T-helper 2 cell (primary cell): ENCODE results near the gene C1GALT1C1L.
"Not testable (repeated sequence)": the region's sequence is repeated elsewhere in the genome, so short reads cannot be mapped to it uniquely, and the experiment has no call there.

Experiments
- DNase-seq, 5 experiments: peaks; one replicate each; pipeline versions ENCODE4 v3.0.0 to v3.0.0-alpha.2; 2012 to 2022
- total RNA-seq, 2 donors: gene quantifications; one replicate each; lab custom pipeline; 2026; lab: John Stamatoyannopoulos, UW

The C1GALT1C1L gene
- 0 reads per million in 2 donors for total RNA-seq

DNA sequence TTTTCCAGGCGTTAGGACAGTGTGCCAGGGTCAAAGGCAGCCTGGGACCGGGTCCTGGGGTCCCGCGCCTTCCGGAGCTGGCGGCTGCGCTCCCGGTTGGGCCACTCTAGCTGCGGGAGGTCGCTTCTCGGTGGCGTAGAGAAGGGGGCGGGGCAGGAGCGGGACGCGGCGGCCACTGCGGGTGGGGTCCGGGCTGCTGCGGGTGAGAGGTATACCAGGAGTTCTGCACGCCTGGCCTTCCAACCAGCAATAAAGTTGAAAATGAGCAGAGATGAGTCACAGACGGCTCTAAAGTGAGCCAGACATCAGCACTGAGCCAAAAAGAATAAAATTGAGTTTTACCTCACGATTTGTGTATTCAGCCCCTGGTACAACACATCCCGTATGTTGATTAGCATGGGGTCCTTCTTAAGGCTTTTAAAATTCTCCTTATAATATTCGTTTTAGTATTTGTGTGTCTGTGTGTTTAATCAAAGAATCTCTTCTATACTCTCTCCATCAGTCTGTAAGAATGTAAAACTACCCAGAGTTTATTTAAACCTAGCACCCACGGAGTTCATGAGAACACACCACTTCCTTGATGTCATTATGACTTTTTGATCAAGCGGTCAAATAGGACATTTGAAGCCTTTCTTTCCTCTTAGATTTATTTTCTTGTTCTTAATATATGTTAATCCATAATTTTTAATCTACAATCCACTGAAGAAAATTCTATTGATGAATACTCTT is at the start of gene C1GALT1C1L:
Gene C1GALT1C1L, minus strand, starts transcription at position 108 of the 729 bp plus-strand sequence. Its CDS starts 107 bp downstream, at position 1.
- DNase-seq: peak in 2 of 5 experiments; percentile 3 to 66

DNA sequence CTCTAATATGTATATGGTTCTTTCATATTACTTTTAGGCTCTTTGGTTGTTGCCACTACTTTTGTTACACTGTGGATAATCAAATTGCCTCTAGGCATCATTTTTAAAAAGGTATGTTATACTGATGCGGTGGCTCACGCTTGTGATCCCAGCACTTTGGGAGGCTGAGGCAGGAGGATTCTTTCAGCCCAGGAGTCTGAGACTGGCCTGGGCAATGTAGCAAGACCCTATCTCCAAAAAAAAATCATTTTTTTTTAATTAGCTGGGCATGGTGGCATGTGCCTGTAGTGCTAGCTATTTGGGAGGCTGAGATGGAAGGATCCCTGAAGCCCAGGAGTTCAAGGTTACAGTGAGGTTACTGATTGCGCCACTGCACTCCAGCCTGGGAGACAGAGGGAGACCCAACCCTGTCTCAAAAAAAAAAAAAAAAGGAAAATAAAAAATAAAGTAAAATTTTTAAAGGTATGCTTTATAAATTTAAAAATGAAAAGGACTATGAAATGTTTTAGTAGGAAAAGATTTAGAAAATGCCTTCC is 49.5 kb upstream of the C1GALT1C1L start:
- no peak for DNase-seq

DNA sequence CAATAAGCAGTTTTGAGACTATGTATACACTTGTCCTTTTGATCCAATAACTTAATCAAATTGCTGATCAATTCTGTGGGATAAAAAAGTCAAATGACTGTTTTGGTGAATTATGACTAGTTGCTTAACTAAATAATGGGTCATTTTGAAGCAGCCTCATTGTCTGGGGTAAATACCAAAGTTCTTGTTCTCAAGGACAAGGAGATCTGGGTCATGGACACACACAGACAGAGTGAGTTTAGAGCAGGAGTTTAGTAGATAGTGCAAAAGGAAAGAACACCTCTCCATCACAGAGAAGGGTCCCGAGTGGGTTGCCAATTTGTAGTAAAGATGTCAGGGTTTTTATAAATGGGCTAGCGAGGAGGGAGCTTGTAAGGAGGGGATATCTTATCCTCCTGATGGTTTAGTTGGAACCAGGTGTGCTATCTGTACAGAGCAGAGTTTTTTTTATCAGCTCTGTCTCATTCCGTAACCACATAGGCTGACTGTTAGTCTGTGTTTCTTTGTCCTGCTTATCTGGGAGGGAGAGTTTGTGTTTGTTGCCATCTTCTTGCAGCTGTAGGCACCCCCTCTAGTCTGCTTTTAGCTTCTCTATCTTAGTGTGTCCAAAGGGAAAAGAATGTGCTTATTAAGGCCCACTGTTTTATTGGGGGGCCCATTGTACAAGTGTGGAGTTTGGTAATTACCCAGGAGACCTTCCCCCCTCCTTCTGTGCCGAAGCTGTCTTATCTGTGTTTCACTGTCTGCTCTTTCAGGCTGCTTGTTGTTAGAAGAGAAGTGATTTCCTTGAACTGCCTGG is 48.7 kb upstream of the C1GALT1C1L start:
- peak in 1 of 5 experiments; percentile 26 for DNase-seq

DNA sequence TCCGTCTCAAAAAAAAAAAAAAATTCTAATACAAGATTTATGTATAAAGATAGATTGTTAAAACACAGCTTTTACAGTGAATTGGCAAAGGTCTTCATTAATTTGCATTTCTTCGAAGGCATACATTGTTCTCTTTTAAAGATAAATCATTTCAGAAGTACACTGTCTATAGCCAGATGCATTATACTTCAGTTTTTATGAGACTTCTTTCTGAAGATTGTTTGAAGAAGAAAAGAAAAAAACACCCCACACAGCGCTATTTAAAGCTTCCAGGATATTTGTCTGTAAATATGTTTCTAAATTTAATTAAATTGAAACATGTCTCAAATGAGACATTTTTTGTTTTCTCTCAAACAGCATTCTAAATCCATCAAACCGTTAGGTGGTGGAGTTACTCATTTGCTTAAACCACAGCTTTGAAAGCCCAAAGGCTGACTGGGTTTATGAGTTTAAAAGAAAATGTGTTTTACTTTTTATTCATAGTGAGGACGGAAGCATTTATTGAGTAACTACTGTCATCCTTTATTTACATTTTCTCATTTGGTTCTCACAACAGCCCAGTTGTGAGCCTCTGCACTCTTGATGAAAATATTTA is 42.4 kb upstream of the C1GALT1C1L start:
- peak in 1 of 5 experiments; percentile 67 for DNase-seq

DNA sequence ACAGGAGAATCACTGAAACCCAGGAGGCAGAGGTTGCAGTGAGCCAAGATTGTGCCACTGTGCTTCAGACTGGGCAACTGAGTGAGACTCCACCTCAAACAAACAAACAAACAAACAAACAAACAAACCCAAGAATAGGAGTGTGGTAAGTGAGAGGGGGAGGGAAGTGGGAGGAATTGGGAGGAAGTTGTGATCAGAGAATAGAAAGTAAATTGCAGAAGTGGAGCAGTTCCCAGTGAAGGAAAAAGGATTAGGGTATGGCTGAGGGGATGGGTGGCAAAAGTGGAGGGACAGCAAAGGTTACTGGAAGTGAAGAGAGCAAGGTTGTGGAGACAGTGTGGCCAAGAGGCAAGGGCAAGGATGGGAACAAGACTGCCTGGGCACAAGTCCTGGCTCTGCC is 41.1 kb upstream of the C1GALT1C1L start:
- no peak for DNase-seq

DNA sequence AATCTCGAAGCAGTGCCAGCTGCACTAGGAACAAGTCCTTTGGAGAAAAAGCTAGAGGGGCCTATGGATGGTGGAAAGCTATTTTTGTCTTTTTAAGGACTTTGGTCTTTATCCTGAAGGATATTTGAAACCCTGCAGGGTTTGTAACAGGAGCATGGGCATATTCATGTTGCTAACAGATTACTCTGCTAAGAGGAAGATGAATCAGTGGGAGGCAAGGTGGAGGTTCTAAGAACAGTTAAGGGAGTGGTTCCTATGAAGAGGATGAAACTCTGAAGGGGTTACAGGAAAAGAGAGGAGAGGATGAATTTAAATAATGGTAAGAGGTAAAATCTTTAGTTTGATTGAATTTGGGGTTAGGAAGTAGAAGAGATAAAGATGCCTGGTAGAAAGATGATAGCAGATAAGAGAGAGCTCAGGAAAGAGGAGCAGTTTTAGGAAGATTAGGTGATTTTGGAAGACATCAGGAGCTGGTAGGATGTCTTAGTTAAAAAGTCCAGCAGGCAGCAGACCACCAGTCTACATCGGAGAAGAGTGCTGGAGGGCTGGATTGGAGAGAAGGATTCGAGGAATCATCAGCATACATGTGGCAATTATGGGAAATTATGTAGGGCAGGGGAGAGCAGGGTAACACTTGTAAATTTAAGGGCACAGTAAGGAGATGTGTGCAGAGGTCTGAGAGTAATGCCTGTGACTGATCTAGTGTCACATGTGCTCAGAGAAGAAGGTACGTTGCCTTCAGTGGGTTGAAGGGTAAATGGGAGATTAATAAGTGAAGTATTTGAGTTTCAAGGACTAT is 39.3 kb upstream of the C1GALT1C1L start:
- DNase-seq: no peak

DNA sequence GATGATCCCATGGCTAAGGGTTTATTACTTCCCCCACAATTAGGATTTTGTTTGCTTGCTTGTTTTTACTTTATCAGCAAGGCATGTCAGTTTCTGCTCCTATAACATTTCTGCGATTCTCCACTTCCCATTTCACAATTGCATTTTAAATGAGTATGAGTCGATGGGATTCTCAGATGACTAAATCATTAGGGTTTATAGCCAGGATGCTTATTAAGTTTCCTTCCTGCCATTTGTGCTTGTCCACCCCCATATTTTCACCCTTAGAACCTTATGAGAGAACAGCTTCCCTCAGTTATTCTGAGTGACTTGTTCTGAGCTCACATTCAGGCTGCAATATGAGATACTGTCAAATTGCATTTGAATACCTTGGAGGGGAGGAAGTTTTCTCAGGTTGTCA is 37.9 kb upstream of the C1GALT1C1L start:
- no peak for DNase-seq

DNA sequence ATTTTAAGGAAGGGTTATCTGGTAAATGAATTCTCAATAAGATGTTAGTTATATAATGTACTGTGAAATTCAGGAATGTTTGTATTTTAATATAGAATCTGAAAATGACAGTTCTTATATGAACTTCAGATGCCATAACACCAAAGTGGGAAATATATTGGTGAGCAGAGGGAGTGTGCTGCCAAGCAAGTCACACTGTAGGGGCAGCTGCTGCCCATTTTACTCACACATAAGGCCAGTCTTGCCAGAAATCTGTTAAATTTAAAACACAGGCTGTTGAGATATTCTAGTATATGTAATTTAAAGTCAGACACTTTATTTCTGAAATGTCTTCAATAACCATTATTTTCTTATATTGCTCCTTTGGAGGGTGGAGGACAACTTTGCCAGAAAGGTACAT is 34.6 kb upstream of the C1GALT1C1L start:
- DNase-seq: no peak

DNA sequence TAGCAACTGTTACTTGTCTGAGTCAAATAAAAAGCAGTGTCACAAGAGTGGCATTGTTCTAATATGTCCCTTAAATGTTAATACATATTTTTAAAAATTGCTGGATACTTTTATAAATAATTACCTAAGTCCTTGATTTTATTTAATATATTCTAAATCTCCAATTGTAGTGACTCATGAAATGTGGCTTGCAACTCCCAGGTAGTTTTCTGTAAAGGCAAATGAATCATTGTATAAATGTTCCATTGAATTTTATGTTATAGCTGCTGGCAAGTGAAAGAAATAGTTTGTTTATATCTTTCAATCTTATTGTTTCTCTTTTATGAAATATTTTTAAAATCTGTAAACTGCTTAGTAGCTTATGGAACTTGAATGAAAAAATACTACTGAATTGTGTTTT is 32.7 kb upstream of the C1GALT1C1L start:
- DNase-seq: no peak

DNA sequence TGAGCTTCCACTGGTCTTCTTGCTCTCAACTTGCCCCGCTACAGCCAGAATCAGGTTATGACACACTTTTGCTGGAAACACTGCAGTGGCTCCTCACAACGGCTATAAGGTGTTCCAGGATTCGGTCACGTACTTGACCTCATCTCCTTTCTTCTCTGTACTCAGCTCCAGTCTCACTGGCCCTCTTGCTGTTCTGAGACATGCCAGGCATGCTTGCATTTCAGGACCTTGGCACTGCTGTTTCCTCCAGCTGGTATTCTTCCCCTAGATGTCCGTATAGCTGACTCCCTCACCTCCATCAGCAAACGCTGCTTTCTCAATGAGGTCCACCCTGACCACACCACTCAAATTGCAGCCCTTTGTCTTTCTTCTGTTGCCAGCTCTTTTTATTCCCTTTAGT is 31.9 kb upstream of the C1GALT1C1L start:
- DNase-seq: no peak

DNA sequence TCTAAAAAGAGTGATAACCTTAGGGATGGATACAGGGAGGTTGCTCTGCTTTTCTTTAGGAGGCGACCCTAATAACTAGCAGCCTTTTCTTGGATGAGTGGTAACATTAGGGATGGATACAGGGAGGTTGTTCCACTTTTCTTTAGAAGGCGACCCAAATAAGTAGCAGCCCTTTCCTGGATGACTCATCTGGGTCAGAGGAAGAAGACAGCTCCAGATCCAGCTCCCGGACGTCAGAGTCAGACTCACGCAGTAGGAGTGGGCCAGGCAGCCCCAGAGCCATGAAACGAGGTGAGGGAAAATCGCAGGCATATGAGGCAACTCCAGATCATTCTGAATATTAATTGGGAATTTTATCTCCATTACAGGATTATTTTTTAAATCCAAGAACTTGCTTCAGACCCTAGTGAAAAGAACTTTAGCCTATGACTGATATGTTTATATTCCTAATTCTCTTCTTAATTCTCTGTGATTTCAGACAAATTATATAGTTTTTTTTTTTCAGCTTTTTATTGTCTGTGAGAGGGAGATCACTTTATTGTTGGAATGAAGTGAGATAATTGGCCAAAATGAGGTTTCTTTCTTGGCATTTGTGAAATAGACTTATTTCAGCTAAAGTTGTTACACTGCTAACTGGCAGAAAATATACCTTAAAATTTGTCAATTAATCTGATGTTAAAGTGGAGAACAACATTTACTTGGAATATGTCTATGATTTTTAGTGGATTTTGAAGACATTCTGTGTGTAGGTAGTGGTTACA is 31.2 kb upstream of the C1GALT1C1L start:
- DNase-seq: no peak

DNA sequence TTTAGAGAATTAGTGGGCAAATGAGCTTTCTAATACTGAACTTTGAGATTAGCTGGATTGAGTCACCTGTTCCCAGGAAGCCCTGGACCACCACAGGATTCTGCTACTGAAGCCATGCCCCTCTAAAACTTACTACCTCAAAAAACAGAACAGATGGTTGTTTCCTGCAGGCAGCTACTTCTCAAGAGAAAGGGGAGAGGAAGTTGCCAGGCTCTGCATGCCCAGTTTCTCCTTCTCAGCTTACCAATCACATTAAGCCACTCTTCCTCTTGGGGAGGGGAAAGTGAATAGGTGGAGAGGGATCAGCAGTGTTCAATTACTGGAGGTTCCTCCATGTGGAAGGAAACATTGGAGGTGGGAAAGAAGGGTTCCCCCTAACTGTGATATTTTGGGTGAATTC is 24.9 kb upstream of the C1GALT1C1L start:
- no peak for DNase-seq

DNA sequence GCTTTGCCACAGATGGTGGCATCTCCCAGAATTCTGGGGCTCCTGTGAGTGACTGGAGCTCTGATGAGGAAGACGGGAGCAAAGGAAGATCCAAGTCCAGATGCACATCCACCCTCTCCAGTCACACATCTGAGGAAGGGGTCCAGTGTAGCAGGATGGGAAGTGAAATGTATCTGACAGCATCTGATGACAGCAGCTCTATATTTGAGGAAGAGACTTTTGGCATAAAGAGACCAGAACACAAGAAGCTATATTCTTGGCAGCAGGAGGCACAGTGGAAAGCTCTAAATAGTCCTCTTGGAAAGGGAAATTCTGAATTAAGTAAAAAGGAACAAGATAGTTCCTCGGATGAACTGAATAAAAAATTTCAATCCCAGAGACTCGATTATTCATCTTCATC is 23.5 kb upstream of the C1GALT1C1L start:
- no peak for DNase-seq

DNA sequence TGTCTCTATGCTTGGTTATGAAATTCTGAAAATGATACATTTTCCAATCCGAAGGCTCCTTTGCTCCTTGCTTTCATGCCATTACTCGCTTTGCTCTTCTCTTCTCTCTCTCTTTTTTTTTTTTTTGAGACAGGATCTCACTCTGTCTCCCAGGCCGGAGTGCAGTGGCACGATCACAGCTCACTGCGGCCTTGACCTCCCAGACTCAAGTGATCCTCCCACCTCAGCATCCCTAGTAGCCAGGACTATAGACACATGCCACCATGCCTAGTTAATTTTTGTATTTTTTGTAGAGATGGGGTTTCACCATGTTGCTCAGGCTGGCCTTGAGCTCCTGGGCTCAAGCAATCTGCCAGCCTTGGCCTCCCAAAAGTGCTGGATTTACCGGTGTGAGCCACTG is 21.9 kb upstream of the C1GALT1C1L start:
- not testable (repeated sequence) for DNase-seq

DNA sequence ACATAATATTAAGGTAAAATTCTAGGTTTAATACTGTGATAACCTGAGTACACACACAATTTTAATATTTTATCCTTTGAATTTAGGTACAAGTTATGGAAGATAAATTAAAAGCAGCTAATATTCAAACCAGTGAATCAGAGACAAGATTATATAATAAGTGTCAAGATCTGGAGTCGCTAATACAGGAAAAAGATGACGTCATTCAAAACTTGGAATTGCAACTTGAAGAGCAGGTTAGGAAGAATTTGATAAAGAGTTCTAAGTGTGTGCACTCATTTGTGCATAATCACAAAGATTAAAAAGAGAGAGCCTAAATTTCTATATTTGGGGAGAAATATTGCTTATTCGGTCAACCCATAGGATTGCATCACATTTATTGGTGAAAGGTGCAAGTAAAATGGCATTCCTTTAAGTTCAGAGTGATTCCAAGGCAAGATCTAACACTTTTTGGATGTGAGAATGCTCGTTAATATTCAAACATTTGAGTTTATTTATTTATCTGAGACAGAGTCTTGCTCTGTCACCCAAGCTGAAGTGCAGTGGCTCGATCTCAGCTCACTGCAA is 16.3 kb upstream of the C1GALT1C1L start:
- DNase-seq: no peak

DNA sequence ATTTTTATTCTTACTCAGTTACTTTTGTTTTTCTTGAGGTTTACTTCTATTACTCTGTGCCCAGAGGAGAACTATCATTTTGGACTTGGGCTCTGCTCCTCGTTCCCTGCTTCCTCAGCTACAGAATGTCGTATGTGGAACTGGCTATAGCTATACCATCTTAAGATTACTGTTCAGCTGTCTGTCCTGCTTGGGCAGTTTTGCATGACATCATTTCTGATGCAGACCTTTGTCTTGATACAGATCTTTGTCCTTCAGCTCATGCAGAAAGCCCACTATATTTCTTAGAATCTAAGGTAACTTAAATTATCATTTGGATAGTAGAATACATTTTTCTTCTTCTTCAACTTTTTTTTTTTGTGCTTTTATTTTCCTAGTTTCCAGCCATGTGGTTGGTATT is 13.8 kb upstream of the C1GALT1C1L start:
- DNase-seq: no peak

DNA sequence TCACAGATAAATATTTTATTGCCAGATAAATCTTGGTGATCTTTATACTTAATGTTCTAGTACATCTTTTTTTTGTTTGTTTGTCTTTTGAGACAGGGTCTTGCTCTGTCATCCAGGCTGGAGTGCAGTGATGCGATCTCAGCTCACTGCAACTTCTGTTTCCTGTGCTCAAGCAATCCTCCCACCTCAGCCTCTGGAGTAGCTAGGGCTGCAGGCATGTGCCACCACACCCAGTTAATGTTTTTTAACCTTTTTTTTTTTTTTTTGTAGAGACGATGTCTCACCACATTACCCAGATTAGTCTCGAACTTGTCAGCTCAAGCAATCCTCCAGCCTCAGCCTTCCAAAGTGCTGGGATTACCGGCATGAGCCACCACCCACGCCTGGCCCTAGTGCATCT is 9.1 kb upstream of the C1GALT1C1L start:
- DNase-seq: no peak

DNA sequence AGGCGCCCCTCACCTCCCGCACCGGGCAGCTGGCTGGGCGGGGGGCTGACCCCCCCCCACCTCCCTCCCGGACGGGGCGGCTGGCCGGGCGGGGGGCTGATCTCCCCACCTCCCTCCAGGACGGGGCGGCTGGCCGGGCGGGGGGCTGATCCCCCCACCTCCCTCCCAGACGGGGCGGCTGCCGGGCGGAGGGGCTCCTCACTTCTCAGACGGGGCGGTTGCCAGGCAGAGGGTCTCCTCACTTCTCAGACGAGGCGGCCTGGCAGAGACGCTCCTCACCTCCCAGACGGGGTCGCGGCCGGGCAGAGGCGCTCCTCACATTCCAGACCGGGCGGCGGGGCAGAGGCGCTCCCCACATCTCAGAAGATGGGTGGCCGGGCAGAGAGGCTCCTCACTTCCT is 1.6 kb upstream of the C1GALT1C1L start:
- not testable (repeated sequence) for DNase-seq

DNA sequence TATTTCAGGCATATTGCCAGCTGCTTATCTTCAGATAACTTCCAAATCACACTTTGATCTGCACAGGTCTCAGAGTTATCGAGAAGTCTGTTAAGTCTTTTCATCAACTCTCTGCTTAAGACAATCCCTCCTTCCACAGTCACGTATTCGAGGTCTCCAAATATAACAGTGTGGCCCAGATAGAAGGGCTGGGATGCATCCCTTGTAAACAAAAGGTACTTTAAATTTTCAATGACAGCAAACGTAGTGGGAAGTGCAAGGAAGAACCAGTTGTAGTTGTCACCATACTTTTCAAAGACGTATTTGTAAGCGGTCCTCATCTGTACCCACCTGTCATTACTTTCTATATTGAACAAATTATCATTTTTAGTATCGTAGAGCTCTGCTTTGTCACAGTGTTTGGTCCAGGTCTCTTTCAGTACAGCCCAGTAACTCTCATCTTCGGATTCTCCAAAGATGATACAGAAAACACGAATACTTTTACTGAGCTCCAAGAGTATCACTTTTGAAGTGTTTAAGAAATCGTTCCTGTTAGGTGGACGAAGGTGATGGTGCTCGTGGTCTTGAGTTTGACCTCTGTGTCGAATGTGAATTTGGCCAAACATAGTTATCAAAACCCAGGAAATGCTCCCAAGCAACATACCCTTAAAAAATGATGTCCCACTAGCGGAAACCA is 445 bp downstream of the C1GALT1C1L start:
- no peak for DNase-seq

DNA sequence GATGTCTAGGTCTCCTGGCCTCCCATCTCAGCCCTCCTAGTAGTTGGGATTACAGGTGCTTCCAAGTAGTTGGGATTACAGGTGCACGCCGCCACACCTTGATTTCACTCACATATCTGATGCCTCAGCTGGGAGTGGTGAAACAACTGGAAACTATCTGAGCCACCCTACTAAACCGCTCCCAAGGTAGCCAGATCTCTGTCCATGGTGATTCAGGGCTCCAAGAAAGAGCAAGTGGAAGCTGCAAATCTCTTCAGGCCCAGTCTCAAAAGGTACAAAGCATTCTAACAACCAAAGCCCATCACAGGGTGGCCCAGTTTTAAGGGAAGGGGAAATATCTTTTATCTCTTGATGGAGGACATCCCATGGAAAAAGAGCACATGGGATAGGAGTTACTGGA is 19.0 kb downstream of the C1GALT1C1L start:
- DNase-seq: no peak

DNA sequence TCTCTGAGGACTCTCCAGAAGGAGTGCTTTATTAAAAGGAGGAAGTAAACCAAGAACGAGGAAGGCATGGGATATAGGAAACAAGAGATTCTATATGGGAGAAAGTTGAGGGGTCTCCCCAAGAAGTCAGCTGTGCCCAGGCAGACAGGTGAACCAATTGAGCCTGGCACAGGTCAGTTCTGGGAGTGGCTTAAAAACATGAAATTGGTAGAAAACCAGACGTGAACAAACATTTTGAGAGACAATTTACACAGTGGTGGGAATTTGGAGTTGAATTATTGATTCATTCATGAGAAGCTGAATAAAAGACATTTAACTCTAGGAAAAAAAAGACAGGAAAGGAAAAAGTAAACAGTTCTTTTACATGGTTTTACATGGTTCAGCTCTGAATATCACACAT is 22.7 kb downstream of the C1GALT1C1L start:
- DNase-seq: no peak
